RWPE2 (cell line): ENCODE data around the gene RENBP.

Experiments
- ATAC-seq: fragments of 200-7000 bp; cut with Tn5 transposase; 3 replicates; pipeline ENCODE4 v1.9.1; 2021; ENCODE audit warnings: low read depth
- DNase-seq: peaks from one replicate; pipeline ENCODE4 v3.0.0-alpha.2; 2020; ENCODE audit warnings: low spot score
- H3K27ac ChIP-seq: fragments of 450-650 bp; 2 replicates; pipeline ENCODE4 v1.5.1; 2017; ENCODE audit warnings: mild to moderate bottlenecking; ENCODE audit not compliant: poor library complexity, severe bottlenecking
- H3K27me3 ChIP-seq: fragments of 250-450 bp; sonication (Bioruptor Pico); 2 replicates; pipeline ENCODE4 v1.5.1; 2021; ENCODE audit warnings: mild to moderate bottlenecking, moderate library complexity; ENCODE audit not compliant: insufficient read depth, poor library complexity, severe bottlenecking
- H3K36me3 ChIP-seq: fragments of 250-450 bp; sonication (Bioruptor Pico); 2 replicates; pipeline ENCODE4 v1.5.1; 2020; ENCODE audit warnings: low read depth, mild to moderate bottlenecking, moderate library complexity
- H3K4me1 ChIP-seq: fragments of 250-450 bp; sonication (Bioruptor Pico); 2 replicates; pipeline ENCODE4 v1.5.1; 2021; ENCODE audit warnings: mild to moderate bottlenecking, moderate library complexity; ENCODE audit not compliant: insufficient read depth, poor library complexity, severe bottlenecking
- H3K4me3 ChIP-seq: fragments of 250-450 bp; sonication (Bioruptor Pico); 2 replicates; pipeline ENCODE4 v1.5.1; 2021; ENCODE audit warnings: mild to moderate bottlenecking, moderate library complexity; ENCODE audit not compliant: severe bottlenecking
- H3K9me3 ChIP-seq: fragments of 250-450 bp; sonication (Bioruptor Pico); 2 replicates; pipeline ENCODE4 v1.5.1; 2021; ENCODE audit warnings: mild to moderate bottlenecking, moderate library complexity; ENCODE audit not compliant: severe bottlenecking
- CTCF ChIP-seq: fragments of 450-650 bp; IDR thresholded peaks from one replicate; pipeline ENCODE4 v1.5.1; 2017; ENCODE audit warnings: mild to moderate bottlenecking, moderate library complexity; ENCODE audit not compliant: poor library complexity, severe bottlenecking

The RENBP gene

GRCh38 chrX:153973127-153974002 is 28.9 kb upstream of the RENBP start:
- no peak for TF ChIP-seq CTCF
- DNase-seq (no peak), ATAC-seq (no peak)
- Histone ChIP-seq H3K4me1 (no peaks in the 10 kb centered on the region), H3K4me3 (peak overlapping the region; percentile 88), H3K27ac (peak overlapping the region; percentile 92), H3K27me3 (no peaks in the 10 kb centered on the region), H3K9me3 (no peaks in the 10 kb centered on the region), H3K36me3 (peaks cover 15% of the 10 kb centered on the region)

GRCh38 chrX:153972368-153973126 is 28.1 kb upstream of the RENBP start, which contains the start of gene TMEM187:
TMEM187 (plus strand) TSS chrX:153972754; CDS start chrX:153982063, 9,309 bp downstream.
- peaks cover 21% of the 10 kb centered on the region for H3K36me3 ChIP-seq
- DNase-seq (peak; percentile 76), ATAC-seq (peak; percentile 33)
- no peaks in the 10 kb centered on the region for H3K9me3 ChIP-seq
- no peaks in the 10 kb centered on the region for H3K27me3 ChIP-seq
- no peak for TF ChIP-seq CTCF
- H3K27ac ChIP-seq, result peak within 1 kb of the TSS; percentile 92
- peak within 1 kb of the TSS; percentile 88 for H3K4me3 ChIP-seq
- H3K4me1 ChIP-seq, result no peaks in the 10 kb centered on the region

GRCh38 chrX:153971450-153972367 is 27.3 kb upstream of the RENBP start, which contains the start of gene HCFC1:
HCFC1 (minus strand) TSS chrX:153971818; CDS start chrX:153970840, 978 bp downstream.
- H3K27me3 ChIP-seq, result no peaks in the 10 kb centered on the region
- H3K27ac ChIP-seq, result peak within 1 kb of the TSS; percentile 92

GRCh38 chrX:153971124-153971449 is 26.6 kb upstream of the RENBP start:
- H3K36me3 ChIP-seq, result peaks cover 25% of the 10 kb centered on the region
- no peaks in the 10 kb centered on the region for H3K9me3 ChIP-seq

More at GRCh38 chrX:153971450-153972367, 27.3 kb upstream of the RENBP start, which contains the start of gene HCFC1:
- TF ChIP-seq CTCF, result no peak
- H3K9me3 ChIP-seq, result no peaks in the 10 kb centered on the region
- DNase-seq (peak; percentile 83), ATAC-seq (peak; percentile 43)
- peak within 1 kb of the TSS; percentile 88 for H3K4me3 ChIP-seq
- H3K36me3 ChIP-seq, result peaks cover 25% of the 10 kb centered on the region
- H3K4me1 ChIP-seq, result no peaks in the 10 kb centered on the region

More at GRCh38 chrX:153971124-153971449, 26.6 kb upstream of the RENBP start:
- peak; percentile 84 for DNase-seq
- Histone ChIP-seq H3K4me1 (no peaks in the 10 kb centered on the region), H3K27me3 (no peaks in the 10 kb centered on the region), H3K4me3 (peak overlapping the region; percentile 88), H3K27ac (peak overlapping the region; percentile 92)
- ATAC-seq, result peak; percentile 66
- no peak for TF ChIP-seq CTCF
